MG63 (cell line): ENCODE data around the gene TEX28. TPM values are rescaled to one million over a fixed set of nuclear protein-coding genes. Genes with fewer than 3 reads are reported as not detected.

Experiments used
- total RNA-seq: library from RNA; depleted of rRNA; stranded (reverse); fragments of >200 nt; shearing (Covaris generic); gene quantifications from 2 replicates; pipeline ENCODE4 v1.2.3, GENCODE V29; 2014; ENCODE audit warnings: low replicate concordance; rRNA removed

The TEX28 gene
- total RNA-seq, 1 experiment from 2014 or later: not detected

Other genes with a start within 250 kb of the TEX28 start
- gene MECP2, start 197.4 kb downstream of the TEX28 start, total RNA-seq: 37.3 and 47.0 TPM in 2 replicates
- gene OPN1LW, start 150.9 kb downstream of the TEX28 start, total RNA-seq: not detected in 2 replicates
- not detected in 2 replicates for gene OPN1MW, start 112.5 kb downstream of the TEX28 start, total RNA-seq
- gene OPN1MW2, start 75.4 kb downstream of the TEX28 start, total RNA-seq: not detected in 2 replicates
- gene OPN1MW3, start 37.5 kb downstream of the TEX28 start, total RNA-seq: not detected in 2 replicates
- not detected in 2 replicates for gene TKTL1, start 671 bp upstream of the TEX28 start, total RNA-seq
- gene FLNA, start 79.5 kb upstream of the TEX28 start, total RNA-seq: 1,037 and 1,563 TPM in 2 replicates
- 48.7 and 62.4 TPM in 2 replicates for gene EMD, start 84.2 kb upstream of the TEX28 start, total RNA-seq
- 2,393 and 3,736 TPM in 2 replicates for gene RPL10, start 103.3 kb upstream of the TEX28 start, total RNA-seq
- gene DNASE1L1, start 114.1 kb upstream of the TEX28 start, total RNA-seq: 20.0 and 21.9 TPM in 2 replicates
- 15.1 and 16.2 TPM in 2 replicates for gene TAFAZZIN, start 116.4 kb upstream of the TEX28 start, total RNA-seq
- 53.2 and 62.2 TPM in 2 replicates for gene ATP6AP1, start 133.6 kb upstream of the TEX28 start, total RNA-seq
- 43.6 and 59.8 TPM in 2 replicates for gene GDI1, start 142.0 kb upstream of the TEX28 start, total RNA-seq
- 33.4 and 35.4 TPM in 2 replicates for gene FAM50A, start 149.0 kb upstream of the TEX28 start, total RNA-seq
- gene PLXNA3, start 163.2 kb upstream of the TEX28 start, total RNA-seq: 0.27 and 5.0 TPM in 2 replicates
- 20.5 and 25.7 TPM in 2 replicates for gene LAGE3, start 184.2 kb upstream of the TEX28 start, total RNA-seq
- gene UBL4A, start 191.5 kb upstream of the TEX28 start, total RNA-seq: 51.9 and 101 TPM in 2 replicates
- gene SLC10A3, start 195.5 kb upstream of the TEX28 start, total RNA-seq: 5.1 and 15.2 TPM in 2 replicates
- gene FAM3A, start 221.1 kb upstream of the TEX28 start, total RNA-seq: 22.3 and 48.2 TPM in 2 replicates